HG02981 (cell line): ENCODE data around the gene DNPH1.

Experiments
- ATAC-seq: cut with Tn5 transposase; IDR thresholded peaks from one replicate; pipeline ENCODE4 v1.9.1; 2021; ENCODE audit warnings: mild to moderate bottlenecking, moderate library complexity; ENCODE audit not compliant: unreplicated experiment

DNPH1 gene

DNA sequence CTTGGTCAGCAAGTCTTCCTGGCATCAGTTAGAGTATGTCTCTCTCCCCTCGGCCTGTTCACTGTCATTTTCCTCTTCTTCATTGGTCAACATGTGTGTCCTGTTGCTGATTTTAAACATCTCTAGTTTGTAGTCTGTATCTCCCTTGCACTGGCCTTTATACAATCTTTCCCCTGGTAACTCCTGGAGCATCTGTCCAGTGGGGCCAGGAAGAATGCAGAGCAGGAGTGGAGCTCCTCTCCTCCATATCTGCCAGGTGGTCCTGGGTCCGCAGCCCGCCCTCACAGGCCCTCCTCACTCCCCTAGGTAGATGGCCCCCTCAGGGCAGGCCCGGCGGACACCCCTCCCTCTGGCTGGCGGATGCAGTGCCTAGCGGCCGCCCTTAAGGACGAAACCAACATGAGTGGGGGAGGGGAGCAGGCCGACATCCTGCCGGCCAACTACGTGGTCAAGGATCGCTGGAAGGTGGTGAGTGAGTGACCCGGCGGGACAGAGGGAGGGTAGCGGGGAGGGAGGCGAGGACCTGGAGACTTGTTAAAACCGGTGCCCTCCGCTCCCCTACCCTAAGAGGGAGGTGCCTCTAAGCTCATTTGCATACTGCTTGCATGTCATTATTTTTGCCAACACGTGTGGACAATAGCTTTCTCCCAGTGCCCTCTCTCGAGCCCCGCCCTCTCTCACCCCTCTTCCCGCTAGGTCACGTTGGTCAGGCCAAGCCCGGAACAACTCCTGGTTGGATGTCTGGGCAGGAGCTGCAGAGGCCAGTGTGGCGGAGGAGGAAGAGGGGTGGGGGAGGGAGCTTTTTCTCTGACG is 17.2 kb upstream of the DNPH1 start:
- ATAC-seq = peak; percentile 33

DNA sequence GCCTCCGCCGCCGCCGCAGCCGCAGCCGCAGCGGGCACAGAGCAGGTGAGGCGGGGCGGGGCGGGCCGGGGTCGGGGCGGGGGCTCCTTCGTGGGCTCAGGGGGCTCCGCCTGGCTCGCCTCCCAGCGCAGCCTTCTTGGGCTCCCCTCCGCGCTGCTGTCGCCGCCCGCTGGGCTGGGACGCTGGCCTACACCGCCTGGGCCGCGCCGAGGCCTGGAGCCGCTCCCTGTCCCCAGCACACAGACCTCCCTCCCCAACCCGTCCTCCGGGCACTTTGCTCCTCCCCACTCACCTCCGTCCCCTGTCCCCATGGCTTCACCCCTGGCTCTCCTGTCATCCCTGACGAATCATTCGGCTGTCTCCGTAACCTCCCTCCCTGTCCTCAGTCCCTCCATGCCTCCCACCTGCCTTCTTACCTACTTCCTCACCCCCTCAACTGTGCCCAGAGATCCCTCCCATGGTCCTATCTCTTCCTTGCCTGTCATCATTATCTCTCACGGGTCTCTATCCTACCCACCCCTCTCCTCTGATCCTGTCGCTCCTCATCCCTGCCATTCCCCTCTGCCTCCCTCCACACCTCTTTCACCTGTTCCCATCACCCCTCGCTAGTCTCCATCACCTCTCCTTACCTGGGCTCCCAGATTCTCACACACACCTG is 14.5 kb upstream of the DNPH1 start:
- ATAC-seq = no peak

DNA sequence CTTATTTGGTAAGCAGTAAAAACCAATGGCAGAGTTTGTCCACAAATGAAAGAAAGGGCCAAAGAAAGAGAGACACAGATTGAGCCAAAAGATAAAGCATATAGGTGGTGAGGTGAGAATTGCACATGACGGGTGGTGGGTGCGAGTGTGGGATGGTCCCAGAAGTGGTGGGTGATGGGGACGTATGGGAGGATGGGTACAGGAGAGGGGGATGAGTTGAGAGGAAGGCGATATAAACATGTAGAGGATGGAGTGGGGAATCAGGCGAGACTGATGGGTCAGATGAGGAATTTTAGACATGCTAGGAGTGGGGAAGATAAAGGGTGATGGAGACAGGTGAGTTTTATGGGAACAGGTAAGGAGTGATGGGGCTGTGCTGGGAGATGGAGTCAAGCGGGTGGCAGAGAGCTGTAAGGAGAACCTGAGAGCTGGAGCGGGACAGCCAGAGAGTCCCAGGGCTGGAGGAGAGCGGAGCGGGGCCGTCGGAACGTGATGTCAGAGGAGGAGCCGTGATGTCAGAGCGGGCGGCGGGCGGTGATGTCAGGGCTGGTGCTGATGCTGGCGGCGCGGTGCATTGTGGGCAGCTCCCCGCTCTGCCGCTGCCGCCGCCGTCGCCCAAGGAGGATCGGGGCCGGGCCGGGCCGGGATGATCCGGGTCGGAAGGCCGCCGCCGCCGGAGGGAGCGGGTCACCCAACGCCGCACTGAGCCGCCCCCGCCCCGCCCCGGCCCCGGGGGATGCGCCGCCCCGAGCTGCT is 13.8 kb upstream of the DNPH1 start, which contains the start of gene TTBK1:
TTBK1 (plus strand) TSS at position 574 of the 756 bp plus-strand sequence. CDS start 3,180 bp downstream, outside the sequence.
- ATAC-seq = no peak

DNA sequence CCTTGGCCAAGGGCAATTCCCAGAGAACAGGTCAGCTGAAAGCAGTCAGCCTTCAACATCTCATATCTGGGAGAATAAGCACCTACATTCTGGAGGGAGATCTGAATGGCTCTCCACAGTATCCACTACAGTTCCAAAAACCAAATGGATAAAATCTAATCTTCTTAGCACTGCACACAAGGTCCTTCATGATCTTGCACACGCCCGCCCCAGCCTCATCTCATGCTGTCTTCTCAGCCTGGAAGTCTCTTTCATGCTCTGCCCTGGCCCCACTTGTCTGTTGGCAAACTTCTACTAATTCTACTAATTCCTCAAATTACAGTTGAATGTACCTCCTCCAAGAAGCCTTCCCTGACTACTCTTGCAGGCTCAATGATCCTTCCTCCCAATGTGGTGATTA is 12.2 kb upstream of the DNPH1 start:
- no peak for ATAC-seq

DNA sequence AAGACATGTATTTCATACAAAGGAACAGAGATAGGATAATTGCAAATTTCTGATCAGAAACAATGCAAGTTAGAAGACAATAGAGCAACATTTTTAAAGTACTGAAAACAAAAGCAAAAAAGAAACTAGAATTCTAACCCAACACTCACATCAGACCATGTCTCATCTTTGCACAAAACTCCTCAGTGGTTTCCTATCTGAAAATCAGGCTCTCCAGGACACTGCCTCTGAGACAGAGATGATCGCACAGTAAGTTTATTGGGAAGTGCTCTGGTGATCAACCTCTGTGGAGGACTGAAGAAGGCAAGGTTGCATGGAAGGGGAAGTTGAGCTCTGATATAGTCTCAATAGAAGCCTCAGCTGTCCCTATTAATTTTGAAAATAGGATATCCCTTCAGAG is 11.7 kb upstream of the DNPH1 start:
- no peak for ATAC-seq

DNA sequence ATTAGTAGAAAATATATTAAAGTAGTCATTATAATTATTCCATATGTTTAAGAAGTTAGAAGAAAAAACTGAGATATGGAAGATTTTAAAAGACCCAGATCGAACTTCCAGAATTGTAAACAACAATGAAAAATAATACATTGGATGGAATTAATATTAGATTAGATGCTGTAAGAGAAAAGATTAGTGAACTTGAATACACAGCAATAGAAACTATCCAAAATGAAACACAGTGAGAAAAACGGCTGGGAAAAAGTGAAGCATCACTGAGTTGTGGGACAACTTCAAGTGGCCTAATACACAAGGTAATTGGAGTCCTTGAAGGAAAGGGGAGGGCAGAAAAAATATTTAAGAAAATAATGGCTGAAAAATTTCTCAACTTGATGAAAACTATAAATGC is 9.8 kb upstream of the DNPH1 start:
- ATAC-seq = no peak

DNA sequence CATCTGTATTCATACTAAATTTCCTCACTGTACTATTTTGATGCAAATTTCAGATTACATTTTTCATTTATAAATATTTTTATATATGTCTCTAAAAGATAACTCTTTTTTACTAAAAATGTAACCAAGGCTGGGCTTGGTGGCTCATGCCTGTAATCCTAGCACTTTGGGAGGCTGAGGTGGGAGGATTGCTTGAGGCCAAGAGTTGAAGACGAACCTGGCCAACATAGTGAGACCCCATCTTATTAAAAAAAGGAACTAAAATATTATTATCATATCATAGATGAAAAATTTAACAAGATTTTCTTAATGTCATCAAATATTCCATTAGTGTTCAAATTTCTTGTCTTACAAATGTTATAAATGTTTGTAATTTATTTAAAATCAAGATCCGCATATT is 6.6 kb upstream of the DNPH1 start:
- ATAC-seq = no peak

DNA sequence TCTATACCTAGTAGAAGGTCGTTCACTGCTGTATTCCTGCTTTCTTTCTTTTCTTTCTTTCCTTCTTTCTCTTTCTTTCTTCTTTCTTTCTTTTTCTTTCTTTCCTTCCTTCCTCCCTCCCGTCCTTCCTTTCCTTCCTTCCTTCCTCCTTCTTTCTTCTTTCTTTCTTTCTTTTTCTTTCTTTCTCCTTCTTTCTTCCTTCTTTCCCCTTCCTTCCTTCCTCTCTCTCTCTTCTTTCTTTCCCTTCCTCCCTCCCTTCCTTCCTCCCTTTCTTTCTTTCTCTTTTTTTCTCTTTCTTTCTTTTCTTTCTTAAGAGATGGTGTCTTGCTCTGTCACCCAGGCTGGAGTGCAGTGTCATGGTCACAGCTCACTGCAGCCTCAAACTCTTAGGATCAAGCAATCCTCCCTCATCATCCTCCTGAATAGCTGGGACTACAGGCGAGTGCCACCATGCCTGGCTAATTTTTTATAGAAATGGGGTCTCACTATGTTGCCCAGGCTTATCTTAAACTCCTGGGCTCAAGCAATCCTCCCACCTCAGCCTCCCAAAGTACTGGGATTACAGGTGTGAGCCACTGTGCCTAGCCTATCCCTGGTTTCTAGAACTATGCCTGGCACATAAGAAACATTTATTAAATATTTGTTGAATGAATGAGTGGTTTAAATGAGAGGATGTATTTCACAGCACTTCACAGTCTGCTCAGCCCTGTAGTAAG is 2.6 kb upstream of the DNPH1 start:
- ATAC-seq = no peak

DNA sequence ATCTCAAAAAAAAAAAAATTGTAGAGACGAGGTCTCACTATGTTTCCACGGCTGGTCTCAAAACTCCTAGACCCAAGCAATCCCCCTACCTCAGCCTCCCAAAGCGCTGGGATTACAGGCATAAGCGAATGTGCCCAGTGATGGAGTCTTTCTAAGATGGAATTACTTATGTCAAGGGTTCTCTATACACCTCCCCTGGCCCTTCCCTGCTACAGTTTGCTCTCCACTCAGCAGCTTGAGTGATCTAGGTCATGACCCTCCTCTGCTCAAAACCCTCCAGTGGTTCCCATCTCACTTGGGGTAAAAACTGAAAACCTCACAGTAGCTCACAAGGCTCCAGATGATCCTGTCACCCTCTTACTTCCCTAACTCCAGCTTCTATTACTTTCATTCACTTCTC is 1.8 kb upstream of the DNPH1 start:
- ATAC-seq = no peak

DNA sequence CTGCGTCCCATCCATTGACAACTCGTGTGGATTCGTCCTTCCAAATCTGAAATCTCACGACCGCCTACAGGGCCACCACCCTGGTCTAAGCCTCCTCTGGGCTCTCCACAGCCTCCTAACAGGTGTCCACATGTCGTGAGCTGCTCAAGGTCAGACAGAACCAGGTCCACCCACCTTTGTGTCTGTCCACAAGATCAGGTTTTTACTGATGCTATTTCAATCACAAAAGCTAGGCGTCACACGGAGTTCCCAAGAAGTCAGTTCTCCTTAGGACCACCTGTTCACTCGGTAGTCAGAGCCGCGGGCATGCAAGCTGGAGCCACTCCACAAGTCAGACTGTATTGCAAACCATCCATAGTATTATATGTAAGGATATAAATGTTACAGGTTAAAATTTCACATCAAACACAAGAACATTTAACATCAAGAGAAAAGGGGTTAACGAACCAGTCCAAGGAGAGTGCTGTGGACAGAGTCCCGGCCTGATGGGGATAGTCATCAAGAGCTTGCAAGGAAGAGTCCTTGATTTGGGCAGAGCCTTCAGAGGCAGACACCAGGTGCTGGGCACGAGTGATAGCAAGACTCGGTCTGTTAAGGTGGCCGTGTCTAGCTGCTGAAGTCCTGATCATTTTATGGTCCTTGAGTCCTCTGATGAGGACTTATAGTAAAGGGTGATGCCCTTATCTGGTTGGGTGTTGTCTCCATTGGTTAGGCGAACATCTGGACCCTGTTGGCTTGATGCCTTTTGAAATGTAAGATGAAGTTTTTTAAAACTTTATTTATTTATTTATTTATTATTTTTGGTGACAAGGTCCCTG is 731 bp upstream of the DNPH1 start:
- no peak for ATAC-seq

DNA sequence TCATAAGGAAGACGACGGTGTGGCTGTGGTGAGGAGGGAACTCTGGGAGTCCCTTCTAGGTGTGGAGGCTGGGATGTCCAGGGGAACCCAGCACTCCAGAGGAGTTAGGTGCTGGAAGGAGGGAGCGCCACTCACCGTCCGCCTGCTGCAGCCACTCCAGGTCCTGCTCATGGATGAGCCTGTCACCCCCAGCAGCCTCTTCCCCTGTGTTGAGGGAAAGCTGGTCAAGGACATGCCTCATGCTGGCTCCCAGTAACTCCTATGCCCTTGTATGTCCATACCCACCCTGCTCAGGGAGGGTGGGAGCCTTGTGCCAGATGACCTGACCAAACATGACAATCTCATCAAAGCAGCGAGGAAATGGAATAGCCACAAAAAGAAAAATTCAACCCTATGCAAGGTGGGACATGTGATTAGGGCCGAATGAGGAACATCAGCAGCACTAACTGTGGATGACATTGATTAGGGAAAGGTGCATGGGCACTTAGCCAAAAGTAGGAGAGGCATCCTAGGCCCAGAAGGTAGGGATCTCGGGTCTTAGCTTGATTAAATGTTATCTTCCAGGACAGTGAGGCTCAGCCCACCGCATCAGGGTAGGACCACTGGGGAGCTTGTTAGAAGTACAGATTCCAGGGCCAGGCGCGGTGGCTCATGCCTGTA is 3.0 kb downstream of the DNPH1 start:
- no peak for ATAC-seq

DNA sequence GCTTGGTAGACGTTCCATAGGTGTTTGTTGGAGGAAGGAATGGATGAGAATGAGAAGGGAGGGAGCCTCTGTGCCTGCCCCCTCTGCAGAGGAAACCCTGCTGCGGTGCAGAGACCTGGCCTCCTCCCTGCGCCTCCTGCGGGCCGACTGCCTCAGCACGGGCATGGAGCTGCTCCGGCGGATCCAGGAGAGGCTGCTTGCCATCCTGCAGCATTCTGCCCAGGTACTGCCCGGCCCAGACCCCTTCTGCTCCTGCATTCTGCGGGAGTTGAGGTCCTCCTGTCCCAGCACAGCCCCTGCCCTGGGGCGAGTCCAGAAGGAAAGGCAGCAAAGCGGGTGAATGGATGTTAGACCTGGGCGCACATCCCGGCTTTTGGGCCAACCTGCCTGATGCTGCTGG is 6.1 kb downstream of the DNPH1 start:
- no peak for ATAC-seq

DNA sequence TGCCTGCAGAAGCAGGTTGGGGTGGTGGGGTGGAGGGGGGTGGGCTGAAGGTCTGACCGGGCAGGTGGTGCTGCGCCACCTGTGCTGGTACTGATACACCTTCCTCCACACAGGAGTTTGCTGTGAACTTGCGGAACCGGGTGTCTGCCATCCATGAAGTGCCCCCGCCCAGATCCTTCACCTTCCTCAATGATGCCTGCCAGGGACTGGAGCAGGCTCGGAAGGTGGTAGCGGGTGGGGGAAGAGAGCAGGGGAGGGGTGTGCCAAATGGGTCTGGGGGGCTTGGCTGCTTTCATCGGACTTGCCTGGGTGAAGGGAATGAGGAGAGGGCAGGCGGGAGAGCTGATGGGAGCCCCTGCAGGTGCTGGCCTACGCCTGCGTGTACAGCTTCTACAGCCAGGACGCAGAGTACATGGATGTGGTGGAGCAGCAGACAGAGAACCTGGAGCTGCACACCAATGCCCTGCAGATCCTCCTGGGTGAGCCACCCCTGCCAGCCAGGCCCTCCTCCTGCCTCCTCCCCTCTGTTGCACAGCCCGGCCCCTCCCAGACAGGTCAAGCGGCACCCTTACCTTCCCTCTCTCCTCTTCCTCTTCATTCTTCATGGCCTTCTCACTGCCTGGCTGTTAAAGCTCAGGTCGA is 6.7 kb downstream of the DNPH1 start:
- ATAC-seq = no peak

DNA sequence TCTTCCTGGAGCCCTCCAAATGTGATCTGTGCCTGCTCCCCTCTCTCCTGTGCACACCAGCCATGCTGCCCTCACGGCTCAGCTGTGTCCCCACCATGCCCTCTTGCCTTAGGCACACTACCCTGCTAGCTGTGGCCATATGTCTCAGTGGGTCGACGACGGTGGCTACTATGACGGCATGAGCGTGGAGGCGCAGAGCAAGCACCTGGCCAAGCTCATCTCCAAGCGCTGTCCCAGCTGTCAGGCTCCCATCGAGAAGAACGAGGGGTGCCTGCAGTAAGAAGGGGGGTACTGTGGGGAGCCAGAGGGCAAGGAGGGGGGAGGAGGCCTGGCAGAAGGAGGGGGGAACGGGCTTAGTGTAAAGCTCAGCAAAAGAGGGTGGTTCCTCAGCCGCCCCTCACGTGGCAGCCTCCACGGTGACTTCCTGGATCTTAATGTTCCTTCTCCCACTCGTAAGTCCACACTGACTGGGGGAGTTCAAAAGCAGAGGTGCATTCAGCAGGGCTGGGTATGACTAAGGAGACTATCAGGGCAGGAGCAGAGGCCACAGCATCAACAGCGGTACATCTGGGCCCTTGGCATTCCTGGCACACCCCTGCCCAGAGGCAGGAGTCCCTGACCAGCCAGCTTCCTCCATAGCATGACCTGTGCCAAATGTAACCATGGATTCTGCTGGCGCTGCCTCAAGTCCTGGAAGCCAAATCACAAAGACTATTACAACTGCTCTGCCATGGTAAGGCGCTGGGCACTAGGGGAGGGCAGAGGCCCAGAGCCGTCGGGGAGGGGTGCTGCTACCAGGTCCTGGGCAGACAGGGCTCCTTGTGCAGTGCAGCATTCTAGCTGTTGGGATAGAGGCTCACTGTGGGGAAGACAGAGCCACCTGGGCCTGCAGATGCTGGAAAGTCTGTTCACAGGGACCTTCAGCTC is 8.0 kb downstream of the DNPH1 start:
- ATAC-seq = no peak

DNA sequence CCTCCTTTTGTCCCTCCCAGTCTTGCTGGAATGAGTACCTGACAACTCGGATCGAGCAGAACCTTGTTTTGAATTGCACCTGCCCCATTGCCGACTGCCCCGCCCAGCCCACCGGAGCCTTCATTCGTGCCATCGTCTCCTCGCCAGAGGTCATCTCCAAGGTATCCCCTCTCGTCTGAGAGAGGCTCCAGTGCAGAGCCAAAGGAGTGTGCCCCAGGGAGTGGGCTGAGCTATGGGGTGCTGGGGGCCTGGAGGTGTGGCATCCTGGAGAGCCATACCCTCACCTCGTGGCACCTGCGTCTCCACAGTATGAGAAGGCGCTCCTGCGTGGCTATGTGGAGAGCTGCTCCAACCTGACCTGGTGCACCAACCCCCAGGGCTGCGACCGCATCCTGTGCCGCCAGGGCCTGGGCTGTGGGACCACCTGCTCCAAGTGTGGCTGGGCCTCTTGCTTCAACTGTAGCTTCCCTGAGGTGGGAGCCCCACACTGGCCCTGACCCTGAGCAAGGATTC is 8.8 kb downstream of the DNPH1 start:
- no peak for ATAC-seq

DNA sequence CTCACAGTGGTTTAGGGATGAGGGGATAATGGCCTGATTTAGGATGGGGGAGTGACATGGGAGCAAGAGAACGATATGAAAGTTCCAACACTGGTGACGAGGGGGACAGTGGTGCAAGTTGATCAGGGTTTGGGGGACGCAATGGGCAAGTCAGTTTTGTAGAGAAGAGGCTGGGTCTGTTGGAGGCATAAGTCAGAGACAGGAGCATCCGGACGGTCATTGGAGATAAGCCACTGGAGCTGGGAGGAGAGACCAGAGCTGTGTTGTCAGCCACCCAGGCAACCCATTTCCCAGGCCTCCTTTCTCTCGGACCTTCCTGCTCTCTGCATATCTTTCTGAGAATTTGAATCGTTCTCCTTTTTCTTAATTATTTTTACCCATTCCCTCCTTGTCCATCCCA is 9.5 kb downstream of the DNPH1 start:
- ATAC-seq = no peak

DNA sequence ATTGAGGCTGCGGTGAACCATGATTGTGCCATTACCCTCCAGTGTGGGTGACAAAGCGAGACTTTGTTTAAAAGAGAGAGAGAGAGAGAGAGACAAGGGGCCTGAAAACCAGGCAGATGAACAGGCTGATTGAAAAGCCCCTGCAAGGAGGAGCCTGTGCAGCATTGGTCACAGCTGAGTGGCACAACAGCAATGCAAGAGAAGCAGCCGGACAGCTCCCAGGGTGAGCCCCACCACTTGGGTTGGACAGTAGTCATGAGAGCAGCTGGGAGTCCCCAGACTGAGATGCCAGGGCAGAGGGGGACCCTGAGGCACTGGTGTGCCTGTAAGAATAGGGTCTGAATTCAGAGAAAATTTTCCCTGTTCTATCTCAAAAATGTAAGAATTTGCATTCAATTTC is 10.2 kb downstream of the DNPH1 start:
- ATAC-seq = no peak

DNA sequence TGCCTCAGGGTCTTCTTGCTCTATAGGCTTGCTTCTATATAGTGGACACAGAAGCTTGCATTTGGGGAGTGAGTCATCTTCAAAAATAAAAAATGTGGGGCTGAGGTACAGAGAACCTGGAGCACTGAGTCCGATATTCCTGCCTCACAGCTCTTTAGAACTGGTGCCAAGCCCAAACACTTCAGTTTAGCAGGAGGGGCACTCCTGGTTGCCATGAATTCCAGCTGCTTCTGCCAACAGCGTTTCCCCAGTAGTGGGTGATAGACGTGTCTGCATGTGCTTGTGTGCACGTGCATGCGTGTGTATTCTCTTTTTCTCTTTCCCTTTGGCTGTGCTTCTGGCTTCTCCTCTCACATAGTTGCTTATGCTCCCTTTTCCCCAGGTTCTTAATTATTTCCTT is 11.9 kb downstream of the DNPH1 start:
- ATAC-seq = no peak
